T47D (cell line): ENCODE measurements around the gene PEX10.

Experiments used
- DNase-seq, 2 experiments: peaks; one replicate each; pipeline versions ENCODE4 v3.0.0 to v3.0.0-alpha.2; 2011 to 2012; ENCODE audit warnings: low read depth in 1 of 2, low spot score in 1 of 2
- JUND ChIP-seq: IDR thresholded peaks from 2 replicates; pipeline ENCODE4 v1.6.1; 2012; ENCODE audit warnings: low read depth
- in situ Hi-C: cut with HindIII; loops from 2 replicates; pipeline ENCODE4 v1.10.0; 2016; ENCODE audit warnings: low sequenced_read_pairs, low pct_unique_long_range_greater_than_20kb

PEX10 gene

GRCh38 chr1:2404890-2405511 is 7.4 kb downstream of the PEX10 start:
- in situ Hi-C loops: no loop called here
- no peak for TF ChIP-seq JUND
- DNase-seq: no peak

DNA sequence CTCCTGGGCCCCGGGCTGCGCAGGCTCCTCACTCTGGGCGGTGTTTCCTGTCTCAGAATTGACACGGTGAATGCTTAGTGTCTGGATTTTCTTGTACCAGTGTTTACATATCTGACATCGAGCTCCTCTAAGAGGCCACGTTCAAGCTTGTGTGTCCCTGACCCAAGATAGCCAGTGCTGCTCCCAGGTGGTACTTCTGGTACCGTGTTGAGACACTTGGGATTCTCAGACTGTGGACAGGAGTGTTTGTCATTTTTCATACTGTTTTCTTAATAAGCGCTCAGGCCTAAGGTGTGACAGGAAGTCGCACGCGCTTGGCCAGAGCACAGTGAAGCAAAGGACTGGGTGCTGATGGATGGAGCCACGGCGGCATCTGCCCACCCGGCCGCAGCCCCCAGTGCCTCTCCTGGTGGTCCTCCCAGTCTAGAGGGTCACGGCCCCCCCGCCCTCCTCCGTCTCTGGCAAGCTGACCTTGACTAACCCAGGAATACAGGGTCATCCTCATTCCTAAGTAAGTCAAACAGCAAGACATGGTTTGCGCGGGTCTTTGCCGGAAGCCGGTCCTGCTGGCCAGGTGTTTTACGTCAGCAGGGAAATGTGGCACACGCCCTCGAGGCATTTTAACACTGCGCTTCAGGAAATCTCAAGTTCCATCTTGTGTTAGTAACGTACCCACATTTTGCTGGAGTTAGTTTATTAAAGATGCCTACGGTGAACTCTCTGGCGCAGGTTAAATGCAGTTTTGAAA is 8.0 kb downstream of the PEX10 start:
- in situ Hi-C loops: no loop called here
- DNase-seq: no peak
- no peak for TF ChIP-seq JUND

DNA sequence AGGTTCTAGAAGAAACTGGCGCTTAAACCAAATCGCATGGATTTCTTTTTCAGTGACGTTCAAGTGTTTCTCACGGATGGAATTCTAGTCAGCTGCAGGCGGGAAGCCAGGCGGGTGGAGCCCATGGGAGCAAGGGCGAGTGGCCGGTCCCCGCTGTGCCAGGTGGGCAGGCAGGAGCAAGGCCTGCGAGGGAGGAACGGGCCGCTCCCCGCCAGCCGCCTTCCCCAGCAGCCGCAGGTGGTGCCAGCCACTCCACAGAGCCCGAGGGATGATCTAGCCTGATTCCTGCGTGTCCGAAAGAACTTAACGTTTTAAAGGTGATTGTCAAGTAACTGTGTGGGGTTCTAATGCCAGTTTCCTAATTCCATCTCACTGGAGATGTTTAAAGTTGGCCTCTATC is 9.1 kb downstream of the PEX10 start:
- no peak for TF ChIP-seq JUND
- in situ Hi-C loops: no loop called here

GRCh38 chr1:2402420-2402819 is 9.9 kb downstream of the PEX10 start:
- no peak for TF ChIP-seq JUND
- DNase-seq: no peak
- in situ Hi-C loops: no loop called here

More for the DNA sequence above, 9.1 kb downstream of the PEX10 start:
- DNase-seq: no peak

DNA sequence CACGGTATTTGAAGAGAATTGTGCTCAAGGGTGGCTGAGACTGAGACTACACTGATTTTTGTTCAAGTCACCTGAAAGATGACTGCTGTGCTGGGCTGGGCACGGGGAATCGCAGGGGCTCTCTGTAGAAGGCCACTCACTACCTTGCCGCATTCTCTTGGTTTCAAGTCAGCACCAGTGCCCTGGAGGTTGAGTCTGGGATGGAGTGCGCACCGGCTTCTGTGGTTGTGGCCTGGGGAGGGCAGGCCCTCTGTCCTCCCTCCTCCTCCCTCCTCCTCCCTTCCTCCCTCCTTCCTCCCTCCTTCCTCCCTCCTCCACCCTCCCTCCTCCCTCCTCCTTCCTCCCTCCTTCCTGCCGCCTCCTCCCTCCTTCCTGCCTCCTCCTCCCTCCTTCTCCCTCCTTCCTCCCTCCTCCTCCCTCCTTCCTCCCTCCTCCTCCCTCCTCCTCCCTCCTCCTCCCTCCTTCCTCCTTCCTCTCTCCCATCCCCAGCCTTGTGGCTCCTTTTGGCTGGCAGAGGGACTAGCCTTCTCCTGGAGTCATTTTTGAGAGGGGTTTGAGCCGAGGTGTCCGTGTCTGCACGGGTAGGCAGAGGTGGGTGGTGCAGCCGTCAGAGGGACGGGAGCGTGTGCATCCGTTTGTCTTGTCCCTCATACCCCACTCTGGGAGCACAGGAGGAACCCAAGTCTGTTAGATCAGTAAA is 11.3 kb downstream of the PEX10 start:
- in situ Hi-C loops: no loop called here
- DNase-seq: no peak
- no peak for TF ChIP-seq JUND

GRCh38 chr1:2400576-2400909 is 11.8 kb downstream of the PEX10 start:
- in situ Hi-C loops: no loop called here
- no peak for DNase-seq
- no peak for TF ChIP-seq JUND

DNA sequence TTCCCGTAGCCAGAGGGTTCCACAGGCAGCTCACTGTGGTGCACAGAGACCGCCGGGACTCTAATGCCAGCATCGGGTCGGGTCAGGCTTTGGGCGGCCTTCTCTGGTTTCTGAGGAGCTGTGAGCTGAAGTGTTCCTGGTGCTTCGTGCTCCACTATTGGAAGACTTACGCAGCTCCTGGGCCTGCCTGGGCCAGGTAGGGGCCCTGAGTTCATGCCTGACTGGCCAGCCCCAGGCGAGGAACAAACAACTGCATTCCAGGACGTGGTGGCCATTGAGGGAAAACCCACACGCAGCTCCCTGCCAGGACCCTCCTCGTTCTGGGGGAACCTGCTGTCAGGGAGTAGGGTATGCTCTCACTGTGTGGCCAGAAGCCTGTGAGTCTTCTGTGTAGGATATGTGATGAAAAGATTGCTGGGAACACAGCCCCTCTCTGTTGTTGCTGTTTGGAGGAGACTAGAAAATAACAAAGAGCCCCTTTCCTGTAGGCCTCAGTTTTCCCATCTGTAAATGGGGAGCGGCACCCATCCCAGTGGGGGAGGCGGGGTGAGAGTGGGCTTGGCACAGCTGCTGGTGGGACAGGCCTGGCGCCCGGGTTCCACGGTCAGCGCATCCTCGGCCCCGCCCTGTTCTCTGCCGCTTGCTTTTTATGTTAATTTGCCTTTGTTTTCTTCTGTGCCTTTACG is 12.3 kb downstream of the PEX10 start:
- no peak for DNase-seq
- no peak for TF ChIP-seq JUND
- in situ Hi-C loops: no loop called here

- TF ChIP-seq JUND: no peak
- in situ Hi-C loops: no loop called here
- no peak for DNase-seq
Measured at GRCh38 chr1:2398871-2399270, 13.5 kb downstream of the PEX10 start.

- no peak for TF ChIP-seq JUND
- in situ Hi-C loops: no loop called here
- DNase-seq: no peak
Measured at GRCh38 chr1:2397007-2397679, 15.2 kb downstream of the PEX10 start.

GRCh38 chr1:2396476-2396875 is 15.9 kb downstream of the PEX10 start:
- TF ChIP-seq JUND: no peak
- DNase-seq: no peak
- in situ Hi-C loops: no loop called here

DNA sequence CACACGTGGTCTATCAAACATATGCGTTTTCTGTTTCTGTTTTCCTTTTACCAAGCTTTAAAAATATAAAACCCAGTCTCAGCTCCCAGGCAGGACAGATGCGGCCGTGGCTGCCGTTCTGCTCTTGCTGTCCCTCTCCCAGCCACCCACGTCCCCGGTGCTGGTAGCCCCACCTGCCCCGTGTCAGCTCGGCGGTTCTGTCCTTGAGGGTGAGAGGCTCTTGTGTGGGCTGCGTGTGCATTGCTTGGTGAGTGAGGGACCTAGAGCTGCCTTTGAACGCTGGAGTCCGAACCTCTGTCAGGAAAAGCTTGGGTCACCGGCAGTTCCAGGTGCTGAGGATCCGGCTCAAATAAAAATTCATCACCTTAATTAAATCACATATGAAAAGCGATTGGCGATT is 16.3 kb downstream of the PEX10 start:
- no peak for TF ChIP-seq JUND
- in situ Hi-C loops: no loop called here
- no peak for DNase-seq

DNA sequence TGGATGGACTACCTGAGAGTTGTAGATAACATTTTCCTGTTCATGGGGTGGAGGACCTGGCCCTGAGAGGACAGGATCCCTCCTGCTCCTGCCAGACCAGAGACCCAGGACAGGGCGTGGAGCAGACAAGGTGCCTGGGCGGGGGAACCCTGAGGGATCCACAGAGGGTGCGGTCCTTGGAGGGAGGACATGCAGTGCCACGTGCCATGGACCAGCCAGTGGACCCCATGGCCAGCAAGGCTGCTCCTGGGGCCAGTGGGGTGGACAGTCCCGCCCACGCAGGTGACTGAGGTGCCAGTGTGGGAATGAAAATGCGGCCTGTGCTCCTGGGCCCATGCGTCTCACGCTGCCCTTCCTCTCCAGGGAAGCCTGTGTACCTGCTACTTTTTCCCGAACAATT is 17.1 kb downstream of the PEX10 start:
- DNase-seq: no peak
- TF ChIP-seq JUND: no peak
- in situ Hi-C loops: no loop called here
